DMS53 treated with DMSO at 0.1 percent for 48 hours (cell line): ENCODE measurements around the gene CHD9NB.
A peak's percentile ranks its signal among the peaks of the same experiment; 100 is the strongest.

Source experiments
- DNase-seq: peaks from one replicate; lab custom pipeline; 2025; ENCODE audit not compliant: unreplicated experiment; lab: John Stamatoyannopoulos, UW

The CHD9NB gene

GRCh38 chr16:53052519-53053501, at the start of gene CHD9NB:
Gene CHD9NB (minus strand): TSS chr16:53052897. CDS start chr16:53044158, 8,739 bp downstream.
- DNase-seq: peak; percentile 80

- no peak for DNase-seq
Observed at GRCh38 chr16:53100889-53101288, 48.2 kb upstream of the CHD9NB start.

GRCh38 chr16:53100131-53100748, 47.5 kb upstream of the CHD9NB start:
- DNase-seq: no peak

- DNase-seq: peak; percentile 96
Observed at GRCh38 chr16:53099318-53100130, 46.8 kb upstream of the CHD9NB start.

GRCh38 chr16:53098526-53099317, 46.0 kb upstream of the CHD9NB start:
- DNase-seq: peak; percentile 60

- no peak for DNase-seq
Observed at GRCh38 chr16:53097190-53097589, 44.5 kb upstream of the CHD9NB start.

GRCh38 chr16:53094013-53094630, 41.4 kb upstream of the CHD9NB start:
- DNase-seq: peak; percentile 88

GRCh38 chr16:53093162-53093744, 40.6 kb upstream of the CHD9NB start:
- no peak for DNase-seq

GRCh38 chr16:53092284-53092683, 39.6 kb upstream of the CHD9NB start:
- DNase-seq: no peak

GRCh38 chr16:53091466-53092211, 38.9 kb upstream of the CHD9NB start:
- DNase-seq: no peak

GRCh38 chr16:53090591-53091411, 38.1 kb upstream of the CHD9NB start:
- DNase-seq: no peak

- DNase-seq: no peak
Observed at GRCh38 chr16:53090286-53090590, 37.5 kb upstream of the CHD9NB start.

- no peak for DNase-seq
Observed at GRCh38 chr16:53089434-53090285, 37.0 kb upstream of the CHD9NB start.

- no peak for DNase-seq
Observed at GRCh38 chr16:53087101-53087500, 34.4 kb upstream of the CHD9NB start.

GRCh38 chr16:53085931-53086421, 33.3 kb upstream of the CHD9NB start:
- DNase-seq: no peak

GRCh38 chr16:53085369-53085843, 32.7 kb upstream of the CHD9NB start:
- no peak for DNase-seq

- DNase-seq: no peak
Observed at GRCh38 chr16:53084746-53085334, 32.1 kb upstream of the CHD9NB start.
